Spinal cord (tissue), 10 donors: Measurements from ENCODE around the gene KCNN3. TPM values are rescaled to one million over a fixed set of nuclear protein-coding genes. Genes with fewer than 3 reads are reported as not detected.

Experiments used
- DNase-seq, 6 donors: peaks; one replicate each; pipeline versions ENCODE4 v3.0.0 to v3.0.0-alpha.2; 2013 to 2015; ENCODE audit warnings: low spot score in 6 of 6, low read depth in 4 of 6
- H3K27ac ChIP-seq: one replicate; pipeline ENCODE4 v1.5.1; 2013; ENCODE audit warnings: low read depth, low read length, control low read depth
- H3K27me3 ChIP-seq: one replicate; pipeline ENCODE4 v1.6.1; 2013; ENCODE audit warnings: low read length; ENCODE audit not compliant: control insufficient read depth, insufficient read depth
- H3K36me3 ChIP-seq: one replicate; pipeline ENCODE4 v1.6.1; 2013; ENCODE audit warnings: low read length; ENCODE audit not compliant: control insufficient read depth, insufficient read depth
- H3K4me1 ChIP-seq: one replicate; pipeline ENCODE4 v1.6.1; 2013; ENCODE audit warnings: low read length; ENCODE audit not compliant: control insufficient read depth, insufficient read depth
- H3K4me3 ChIP-seq: one replicate; pipeline ENCODE4 v1.5.1; 2013; ENCODE audit warnings: low read depth, low read length, control low read depth
- H3K9me3 ChIP-seq: one replicate; pipeline ENCODE4 v1.6.1; 2013; ENCODE audit warnings: low read length; ENCODE audit not compliant: control insufficient read depth, insufficient read depth
- WGBS: methylation state at CpG from one replicate; pipeline ENCODE4 v1.1.5; 2013; ENCODE audit warnings: missing lambda C conversion rate; ENCODE audit not compliant: insufficient coverage; 5-methylcytosine and 5-hydroxymethylcytosine counted together
- polyA plus RNA-seq, 2 donors: library from polyadenylated mRNA; unstranded; fragments of 120-200 nt; gene quantifications; one replicate each; pipeline ENCODE4 v1.2.1, GENCODE V29; 2013; ENCODE audit not compliant: insufficient read length in 2 of 2
- total RNA-seq, 2 donors: library from RNA; depleted of rRNA in 1 of 2; stranded (reverse); fragments of 120-200 nt in 1 of 2; fragments of >200 nt in 1 of 2; gene quantifications; one replicate each; pipeline versions ENCODE4 v1.2.3 to v1.2.4, GENCODE V29; 2013 to 2014
- donor health status: healthy.

Gene KCNN3
- total and polyA plus RNA-seq, 4 donors = 9.6 to 24.8 (median 16.4) TPM

GRCh38 chr1:154837672-154838171, 32.4 kb downstream of the KCNN3 start:
- H3K27me3 ChIP-seq = no peaks in the 10 kb centered on the region
- peaks cover 16% of the 10 kb centered on the region for H3K36me3 ChIP-seq
- H3K4me3 ChIP-seq = no peak overlapping the region
- no peak for DNase-seq
- peaks cover 67% of the 10 kb centered on the region for H3K4me1 ChIP-seq
- H3K9me3 ChIP-seq = no peaks in the 10 kb centered on the region
- WGBS = 79% methylated on average over 11 of the region's 13 CpGs
- no peak overlapping the region for H3K27ac ChIP-seq

GRCh38 chr1:154837034-154837671, 32.9 kb downstream of the KCNN3 start:
- H3K4me1 ChIP-seq = peaks cover 63% of the 10 kb centered on the region

GRCh38 chr1:154835531-154836324, 34.4 kb downstream of the KCNN3 start:
- Histone ChIP-seq H3K9me3 (no peaks in the 10 kb centered on the region), H3K27ac (no peak overlapping the region), H3K4me3 (no peak overlapping the region), H3K36me3 (peaks cover 10% of the 10 kb centered on the region), H3K4me1 (peaks cover 63% of the 10 kb centered on the region), H3K27me3 (no peaks in the 10 kb centered on the region)
- WGBS = 90% methylated on average over 3 of the region's 6 CpGs
- no peak for DNase-seq

More at GRCh38 chr1:154837034-154837671, 32.9 kb downstream of the KCNN3 start:
- H3K9me3 ChIP-seq = no peaks in the 10 kb centered on the region
- H3K27ac ChIP-seq = no peak overlapping the region
- WGBS = 62% methylated on average over 9 of the region's 13 CpGs
- no peak for DNase-seq
- no peak overlapping the region for H3K4me3 ChIP-seq
- H3K36me3 ChIP-seq = peaks cover 16% of the 10 kb centered on the region
- H3K27me3 ChIP-seq = no peaks in the 10 kb centered on the region

GRCh38 chr1:154833841-154834240, 36.2 kb downstream of the KCNN3 start:
- peaks cover 57% of the 10 kb centered on the region for H3K4me1 ChIP-seq
- no peaks in the 10 kb centered on the region for H3K9me3 ChIP-seq
- H3K27ac ChIP-seq = no peak overlapping the region
- no peaks in the 10 kb centered on the region for H3K27me3 ChIP-seq
- H3K4me3 ChIP-seq = no peak overlapping the region
- DNase-seq = no peak
- peaks cover 13% of the 10 kb centered on the region for H3K36me3 ChIP-seq
- WGBS = 72% methylated on average over 4 of the region's 5 CpGs

GRCh38 chr1:154833209-154833608, 36.9 kb downstream of the KCNN3 start:
- peaks cover 13% of the 10 kb centered on the region for H3K36me3 ChIP-seq
- H3K9me3 ChIP-seq = no peaks in the 10 kb centered on the region
- 78% methylated on average over 8 of the region's 9 CpGs for WGBS
- H3K4me3 ChIP-seq = no peak overlapping the region
- DNase-seq = peak in 1 of 6 donors; percentile 74
- H3K4me1 ChIP-seq = peaks cover 59% of the 10 kb centered on the region
- H3K27ac ChIP-seq = no peak overlapping the region
- no peaks in the 10 kb centered on the region for H3K27me3 ChIP-seq

- H3K9me3 ChIP-seq = no peaks in the 10 kb centered on the region
- DNase-seq = peak in 1 of 6 donors; percentile 67
- H3K4me1 ChIP-seq = peaks cover 53% of the 10 kb centered on the region
- no peaks in the 10 kb centered on the region for H3K27me3 ChIP-seq
- peaks cover 9% of the 10 kb centered on the region for H3K36me3 ChIP-seq
- whole genome bisulfite sequencing = 72% methylated on average over 2 of the region's 2 CpGs
- no peak overlapping the region for H3K4me3 ChIP-seq
- no peak overlapping the region for H3K27ac ChIP-seq
These were observed 37.7 kb downstream of the KCNN3 start for GRCh38 chr1:154832384-154832783.

- H3K27ac ChIP-seq = no peak overlapping the region
- no peaks in the 10 kb centered on the region for H3K9me3 ChIP-seq
- DNase-seq = peak in 1 of 6 donors; percentile 79
- WGBS = 23% methylated on average over 2 of the region's 2 CpGs
- H3K36me3 ChIP-seq = peaks cover 7% of the 10 kb centered on the region
- H3K4me1 ChIP-seq = peaks cover 44% of the 10 kb centered on the region
- no peaks in the 10 kb centered on the region for H3K27me3 ChIP-seq
- H3K4me3 ChIP-seq = no peak overlapping the region
These were observed 38.6 kb downstream of the KCNN3 start for GRCh38 chr1:154831462-154831861.

- H3K27me3 ChIP-seq = no peaks in the 10 kb centered on the region
- no peak overlapping the region for H3K4me3 ChIP-seq
- 88% methylated on average over 2 of the region's 5 CpGs for WGBS
- H3K4me1 ChIP-seq = peaks cover 41% of the 10 kb centered on the region
- peaks cover 4% of the 10 kb centered on the region for H3K36me3 ChIP-seq
- H3K9me3 ChIP-seq = no peaks in the 10 kb centered on the region
- no peak for DNase-seq
- H3K27ac ChIP-seq = no peak overlapping the region
These were observed 41.0 kb downstream of the KCNN3 start for GRCh38 chr1:154829062-154829461.

- Histone ChIP-seq H3K4me3 (no peak overlapping the region), H3K9me3 (no peaks in the 10 kb centered on the region), H3K36me3 (peaks cover 21% of the 10 kb centered on the region), H3K27ac (no peak overlapping the region), H3K27me3 (no peaks in the 10 kb centered on the region), H3K4me1 (peaks cover 41% of the 10 kb centered on the region)
- DNase-seq = no peak
- WGBS = no CpG with 5 or more reads among the region's 5 CpGs
These were observed 45.7 kb downstream of the KCNN3 start for GRCh38 chr1:154824179-154825000.
